Muscle layer of colon (tissue), 2 donors: ENCODE measurements around the gene GNG12.
A peak's percentile ranks its signal among the peaks of the same experiment; 100 is the strongest.

Source experiments
- H3K27ac ChIP-seq: one replicate; pipeline ENCODE4 v1.7.0; 2013; ENCODE audit warnings: low read depth, mild to moderate bottlenecking, low read length, moderate library complexity
- H3K27me3 ChIP-seq, 2 donors: one replicate each; pipeline ENCODE4 v1.7.0; 2013; ENCODE audit warnings: low read length in 2 of 2, mild to moderate bottlenecking in 2 of 2; ENCODE audit not compliant: insufficient read depth in 2 of 2, control insufficient read depth in 1 of 2
- H3K36me3 ChIP-seq: one replicate; pipeline ENCODE4 v1.7.0; 2013; ENCODE audit warnings: mild to moderate bottlenecking, low read length; ENCODE audit not compliant: insufficient read depth
- H3K4me1 ChIP-seq: one replicate; pipeline ENCODE4 v1.7.0; 2013; ENCODE audit warnings: mild to moderate bottlenecking, low read length; ENCODE audit not compliant: insufficient read depth
- H3K4me3 ChIP-seq, 2 donors: one replicate each; pipeline ENCODE4 v1.7.0; 2013; ENCODE audit warnings: low read length in 2 of 2, low read depth in 1 of 2, mild to moderate bottlenecking in 1 of 2, moderate library complexity in 1 of 2
- H3K9ac ChIP-seq: one replicate; pipeline ENCODE4 v1.7.0; 2013; ENCODE audit warnings: low read length
- H3K9me3 ChIP-seq: one replicate; pipeline ENCODE4 v1.7.0; 2013; ENCODE audit warnings: mild to moderate bottlenecking, low read length
- donor health status: abdominal sarcoma.
- donor health status: Adenocarcinoma of cecum.

The GNG12 gene

DNA sequence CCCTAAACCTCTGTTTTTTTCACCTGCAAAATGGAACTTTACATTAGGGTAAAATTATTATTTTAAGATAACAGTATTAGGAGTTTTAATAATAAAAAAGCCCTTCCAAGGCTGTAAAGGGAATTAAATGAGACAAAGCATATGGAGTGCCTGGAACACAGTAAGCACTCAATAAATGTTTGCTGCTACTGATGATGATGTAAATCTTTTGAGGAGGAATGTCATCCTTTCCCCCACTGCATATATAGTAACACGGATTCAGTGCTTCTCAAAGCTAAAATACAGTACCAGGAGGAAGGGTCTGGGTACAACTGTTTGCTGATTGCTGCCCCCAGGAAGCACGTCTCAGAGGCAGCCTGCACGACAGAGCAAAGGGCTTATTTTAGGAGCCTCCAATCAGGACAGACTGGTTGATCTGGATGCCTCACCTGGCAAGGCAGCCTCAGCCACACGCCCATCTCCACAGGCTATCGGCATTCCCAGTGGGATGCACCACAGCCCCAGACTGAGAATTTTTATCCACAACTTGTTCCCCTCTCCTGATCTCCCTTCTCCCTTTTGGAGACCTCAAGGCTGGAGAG lies 83.9 kb downstream of the GNG12 start:
- H3K36me3 ChIP-seq, result no peaks in the 10 kb centered on the region
- no peaks in the 10 kb centered on the region for H3K9me3 ChIP-seq
- peak overlapping the region; percentile 21 for H3K27ac ChIP-seq
- H3K4me3 ChIP-seq, result no peak overlapping the region
- no peaks in the 10 kb centered on the region for H3K27me3 ChIP-seq
- H3K4me1 ChIP-seq, result peaks cover 32% of the 10 kb centered on the region
- H3K9ac ChIP-seq, result no peak overlapping the region

DNA sequence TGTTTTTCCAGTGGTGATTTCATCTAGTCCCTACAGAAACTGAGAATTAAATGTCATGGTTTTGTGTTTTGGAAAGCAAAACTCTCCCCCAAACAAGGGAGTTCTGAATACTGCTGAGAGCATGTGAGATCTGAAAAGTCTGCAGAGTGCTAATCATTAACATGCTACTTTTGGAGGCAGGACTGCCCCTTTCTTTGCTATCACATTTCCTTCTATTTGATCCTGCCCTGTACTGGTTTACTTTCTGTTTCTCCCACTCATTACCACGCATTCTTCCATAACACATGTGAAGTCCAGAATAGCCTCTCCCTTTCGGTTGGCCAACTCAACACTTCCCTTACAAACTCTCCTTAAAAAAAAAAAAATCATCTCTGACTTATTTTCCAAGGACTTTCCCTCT lies 84.6 kb downstream of the GNG12 start:
- Histone ChIP-seq H3K4me1 (peaks cover 32% of the 10 kb centered on the region), H3K4me3 (peak overlapping the region in 1 of 2 donors; percentile 24), H3K27me3 (no peaks in the 10 kb centered on the region), H3K36me3 (no peaks in the 10 kb centered on the region), H3K9me3 (no peaks in the 10 kb centered on the region), H3K27ac (peak overlapping the region; percentile 21), H3K9ac (no peak overlapping the region)

DNA sequence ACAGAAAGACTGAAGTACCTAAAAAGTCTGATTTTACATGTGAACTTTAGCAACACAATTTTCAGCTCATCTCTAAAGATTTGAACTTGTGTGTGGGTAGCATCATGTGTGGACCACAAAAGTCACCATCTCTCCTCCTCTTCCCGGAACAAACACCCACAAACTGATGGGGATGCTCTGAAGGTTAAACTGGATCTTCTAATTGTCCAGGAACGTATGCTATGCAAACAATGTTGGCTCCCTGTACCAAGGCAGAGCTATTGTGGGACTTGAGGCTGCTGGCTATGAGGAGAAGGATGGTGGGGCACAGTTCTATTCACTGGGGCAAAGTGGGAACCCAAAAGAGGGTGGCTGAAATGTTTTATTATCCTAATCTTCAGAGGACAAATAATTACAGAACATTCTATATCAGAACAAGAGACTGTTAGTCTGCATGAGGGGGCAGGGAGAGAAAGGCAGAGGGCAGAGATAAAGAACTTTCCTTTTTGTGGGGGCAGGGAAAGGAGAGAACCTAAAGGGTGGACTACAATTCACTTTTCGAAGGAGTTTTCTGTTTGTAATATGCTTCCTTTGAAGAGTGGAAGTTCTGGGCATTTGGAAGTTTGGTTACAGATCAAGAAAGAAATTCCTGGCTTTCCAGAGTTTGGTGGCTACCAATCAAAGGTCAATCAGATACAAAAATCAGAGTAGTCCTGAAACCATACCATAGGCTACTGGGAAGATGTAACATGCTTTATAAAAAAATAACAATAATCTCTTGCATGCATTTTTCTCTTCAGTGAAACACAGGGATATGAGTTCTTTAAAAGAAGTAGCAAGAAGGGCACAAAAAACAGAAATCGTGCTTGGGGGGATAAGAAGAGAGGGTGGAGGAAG lies 85.4 kb downstream of the GNG12 start:
- Histone ChIP-seq H3K4me1 (peaks cover 32% of the 10 kb centered on the region), H3K4me3 (no peak overlapping the region), H3K27ac (peak overlapping the region; percentile 41), H3K9me3 (no peaks in the 10 kb centered on the region), H3K36me3 (no peaks in the 10 kb centered on the region), H3K9ac (no peak overlapping the region), H3K27me3 (no peaks in the 10 kb centered on the region)

DNA sequence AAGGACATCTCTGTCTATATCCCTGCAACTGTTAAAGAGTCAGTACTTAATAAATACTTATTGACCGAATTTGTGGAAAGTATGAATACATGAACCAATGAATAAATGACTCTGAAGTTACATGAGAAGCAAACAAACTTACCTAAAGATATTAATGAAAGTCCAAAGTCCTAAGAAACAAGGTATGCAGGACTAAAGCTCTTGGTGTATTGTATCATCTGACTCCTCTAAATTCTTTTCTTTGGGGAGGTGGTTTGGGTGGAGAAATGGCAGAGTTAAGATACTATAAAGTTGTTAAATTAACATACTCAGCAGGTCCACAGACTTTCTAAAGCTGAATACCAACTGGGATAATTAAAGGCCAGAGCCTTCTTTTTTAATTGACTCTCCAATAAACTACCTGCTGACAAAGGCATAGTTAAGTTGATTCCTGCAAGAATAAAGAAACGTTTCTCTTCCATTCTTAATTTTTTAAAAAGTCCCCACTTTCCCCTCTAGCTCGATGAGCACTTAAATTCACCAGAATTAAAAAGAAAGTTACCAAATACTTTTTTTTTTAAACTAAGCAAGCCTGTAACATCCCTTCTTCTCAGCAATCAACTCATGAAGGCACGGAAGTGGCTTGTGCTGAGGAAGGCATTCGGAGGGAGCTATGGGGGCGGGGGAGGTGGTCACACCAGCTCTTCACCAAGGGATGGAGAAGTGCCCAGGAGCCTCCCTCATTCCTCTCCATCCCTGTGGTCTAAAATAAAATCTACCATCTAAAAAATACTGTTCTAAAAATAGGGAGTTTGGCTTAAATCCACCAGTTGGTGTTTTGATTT lies 87.2 kb downstream of the GNG12 start:
- Histone ChIP-seq H3K9me3 (no peaks in the 10 kb centered on the region), H3K27me3 (no peaks in the 10 kb centered on the region), H3K4me1 (peaks cover 32% of the 10 kb centered on the region), H3K27ac (peak overlapping the region; percentile 43), H3K9ac (no peak overlapping the region), H3K4me3 (no peak overlapping the region), H3K36me3 (no peaks in the 10 kb centered on the region)

DNA sequence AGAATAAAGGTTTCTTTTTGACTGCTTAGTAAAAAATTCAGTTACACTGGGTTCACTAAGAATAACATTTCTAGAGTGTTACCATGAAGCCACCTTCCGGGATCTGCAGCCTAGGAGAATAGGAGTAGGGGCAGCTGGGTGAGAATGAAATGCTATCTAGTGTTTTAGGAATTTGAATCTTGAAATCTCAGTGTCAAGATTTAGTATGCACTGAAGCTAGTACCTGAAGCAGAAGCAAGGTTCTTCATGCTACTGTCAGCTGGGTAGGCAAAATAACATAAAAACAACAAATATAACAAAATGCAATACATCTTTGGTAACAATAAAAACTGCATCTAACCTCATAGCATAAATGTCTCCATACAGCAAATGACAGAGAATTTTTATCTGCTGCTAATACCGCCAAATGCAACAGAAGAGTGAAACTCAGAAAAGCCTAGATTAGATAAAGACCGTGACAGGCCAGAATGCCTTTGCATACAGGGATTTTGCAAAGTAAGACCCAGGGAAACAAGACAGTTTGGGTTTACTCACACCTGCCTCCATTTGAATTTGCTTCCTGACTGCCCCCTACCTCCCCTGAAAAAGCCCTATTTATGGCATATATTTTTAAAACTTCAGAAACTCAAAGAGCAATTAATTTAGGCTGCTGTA lies 90.1 kb downstream of the GNG12 start:
- Histone ChIP-seq H3K9ac (no peak overlapping the region), H3K9me3 (no peaks in the 10 kb centered on the region), H3K36me3 (no peaks in the 10 kb centered on the region), H3K27me3 (no peaks in the 10 kb centered on the region), H3K4me1 (peaks cover 8% of the 10 kb centered on the region), H3K4me3 (no peak overlapping the region), H3K27ac (no peak overlapping the region)

DNA sequence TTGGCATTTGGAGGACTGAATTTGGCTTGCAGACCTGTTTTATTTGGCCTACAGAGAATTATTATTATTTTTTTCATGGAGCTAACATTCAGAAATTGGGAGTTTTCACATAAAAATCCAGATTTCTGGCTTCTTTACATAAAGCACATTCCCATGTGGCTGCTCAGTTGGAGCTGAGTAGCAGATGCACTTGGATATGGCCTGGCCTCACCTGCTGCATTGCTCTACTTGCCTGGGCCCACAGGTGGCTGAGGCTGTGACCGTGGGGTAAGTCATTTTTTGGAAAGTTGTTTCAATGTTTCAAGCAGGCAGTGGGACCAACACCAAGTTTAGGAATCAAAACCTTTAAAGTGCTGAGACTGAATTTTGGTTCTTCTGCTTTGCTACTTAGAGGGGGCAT lies 91.5 kb downstream of the GNG12 start:
- Histone ChIP-seq H3K27me3 (no peaks in the 10 kb centered on the region), H3K4me1 (no peaks in the 10 kb centered on the region), H3K9me3 (no peaks in the 10 kb centered on the region), H3K27ac (no peak overlapping the region), H3K4me3 (no peak overlapping the region), H3K9ac (no peak overlapping the region), H3K36me3 (no peaks in the 10 kb centered on the region)

DNA sequence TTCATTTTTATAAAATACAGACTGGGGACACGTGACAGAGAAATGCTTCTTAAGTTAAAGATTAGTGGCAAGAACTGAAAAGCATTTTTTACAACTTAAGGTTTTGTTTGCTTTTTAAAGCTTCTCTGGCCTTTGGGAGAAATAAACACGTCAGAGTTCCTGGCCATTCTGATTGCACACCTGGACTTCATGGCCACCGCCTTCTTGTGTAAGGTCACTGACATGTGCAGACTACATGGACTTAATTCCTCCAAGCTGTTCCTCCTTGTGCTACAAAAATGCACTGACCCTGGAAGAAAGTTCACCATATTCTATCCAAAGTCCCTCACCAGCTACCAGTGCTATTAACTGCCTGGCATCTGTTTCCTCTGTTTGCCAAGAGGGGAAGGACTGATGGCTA lies 92.1 kb downstream of the GNG12 start:
- Histone ChIP-seq H3K27me3 (no peaks in the 10 kb centered on the region), H3K9me3 (no peaks in the 10 kb centered on the region), H3K36me3 (no peaks in the 10 kb centered on the region), H3K9ac (no peak overlapping the region), H3K27ac (no peak overlapping the region), H3K4me1 (peaks cover 5% of the 10 kb centered on the region), H3K4me3 (no peak overlapping the region)

DNA sequence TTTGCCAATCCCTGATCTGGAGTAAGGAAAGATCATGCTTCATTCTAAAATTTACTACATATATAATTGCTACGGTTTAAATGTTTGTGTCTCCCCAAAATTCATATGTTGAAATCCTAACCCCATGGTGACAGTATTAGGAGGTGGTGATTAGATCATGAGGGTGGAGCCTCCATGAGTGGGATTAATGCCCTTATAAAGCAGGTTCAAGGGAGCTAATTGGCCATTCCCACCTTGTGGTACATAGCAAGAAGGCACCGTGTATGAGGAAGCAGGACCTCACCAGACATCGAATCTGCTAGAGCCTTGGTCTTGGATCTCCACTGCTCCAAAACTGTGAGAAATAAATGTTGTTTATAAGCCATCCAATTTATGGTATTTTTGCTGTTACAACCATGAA lies 92.7 kb downstream of the GNG12 start:
- Histone ChIP-seq H3K4me3 (no peak overlapping the region), H3K9ac (no peak overlapping the region), H3K9me3 (no peaks in the 10 kb centered on the region), H3K27me3 (no peaks in the 10 kb centered on the region), H3K4me1 (peaks cover 5% of the 10 kb centered on the region), H3K36me3 (no peaks in the 10 kb centered on the region), H3K27ac (no peak overlapping the region)

DNA sequence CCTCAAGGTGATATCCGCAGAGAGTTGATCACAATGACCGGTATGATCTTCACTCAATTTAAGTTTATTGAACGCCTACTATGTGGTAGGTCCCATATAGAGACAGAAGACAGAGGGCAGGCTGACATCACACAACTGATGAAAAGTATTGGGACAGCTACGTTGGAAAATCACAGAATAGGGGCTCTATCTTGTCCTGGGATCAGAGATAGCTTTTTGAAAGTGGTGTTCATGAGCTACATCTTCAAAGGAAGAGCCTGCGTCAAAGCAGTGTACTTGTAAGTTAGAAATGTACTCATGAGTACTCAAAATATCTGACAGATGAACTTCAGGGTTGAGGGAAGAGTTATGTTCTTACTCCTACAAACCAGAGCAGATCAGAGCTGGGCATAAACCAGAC lies 93.9 kb downstream of the GNG12 start:
- H3K27ac ChIP-seq, result no peak overlapping the region
- H3K4me3 ChIP-seq, result no peak overlapping the region

DNA sequence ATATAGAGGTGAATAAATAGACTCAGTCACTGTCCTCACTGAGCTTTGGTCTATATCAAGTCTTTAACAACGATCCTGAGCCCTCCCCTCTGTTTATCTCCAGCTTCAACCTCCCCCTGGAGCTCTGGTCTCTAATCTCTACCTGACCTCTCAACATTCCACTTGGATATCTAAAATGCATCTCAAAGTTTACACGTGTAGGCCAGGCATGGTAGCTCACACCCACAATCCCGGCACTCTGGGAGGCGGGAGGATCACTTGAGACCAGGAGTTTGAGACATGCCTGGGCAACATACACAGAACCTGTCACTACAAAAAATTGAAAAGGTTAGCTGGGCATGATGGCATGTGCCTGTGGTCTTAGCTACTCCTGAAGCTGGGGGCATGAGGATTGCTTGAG lies 94.9 kb downstream of the GNG12 start:
- H3K4me1 ChIP-seq, result peaks cover 5% of the 10 kb centered on the region

More for the DNA sequence above, 93.9 kb downstream of the GNG12 start:
- peaks cover 5% of the 10 kb centered on the region for H3K4me1 ChIP-seq
- no peaks in the 10 kb centered on the region for H3K27me3 ChIP-seq
- H3K9me3 ChIP-seq, result no peaks in the 10 kb centered on the region
- H3K9ac ChIP-seq, result no peak overlapping the region
- no peaks in the 10 kb centered on the region for H3K36me3 ChIP-seq

DNA sequence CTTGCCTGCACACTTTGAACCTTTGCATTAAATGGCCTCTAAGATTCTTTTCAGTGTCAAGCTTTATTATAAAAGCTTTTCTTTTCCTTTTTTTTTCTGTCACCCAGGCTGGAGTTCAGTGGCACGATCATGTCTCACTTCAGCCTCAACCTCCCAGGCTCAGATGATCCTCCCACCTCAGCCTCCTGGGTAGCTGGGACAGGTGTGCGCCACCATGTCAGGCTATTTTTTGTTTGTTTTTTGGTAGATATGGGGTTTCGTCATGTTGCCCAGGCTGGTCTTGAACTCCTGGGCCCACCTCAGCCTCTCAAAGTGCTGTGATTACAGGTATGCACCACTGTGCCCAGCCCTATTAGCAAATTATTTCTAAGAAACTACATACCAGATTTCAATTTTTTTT lies 95.4 kb downstream of the GNG12 start:
- Histone ChIP-seq H3K4me1 (peaks cover 5% of the 10 kb centered on the region), H3K27me3 (no peaks in the 10 kb centered on the region), H3K36me3 (no peaks in the 10 kb centered on the region), H3K9me3 (no peaks in the 10 kb centered on the region), H3K9ac (no peak overlapping the region), H3K27ac (no peak overlapping the region), H3K4me3 (no peak overlapping the region)

More for the DNA sequence above, 94.9 kb downstream of the GNG12 start:
- Histone ChIP-seq H3K36me3 (no peaks in the 10 kb centered on the region), H3K27me3 (no peaks in the 10 kb centered on the region), H3K9ac (no peak overlapping the region), H3K9me3 (no peaks in the 10 kb centered on the region), H3K27ac (no peak overlapping the region), H3K4me3 (no peak overlapping the region)
